GM19023 (cell line): Measurements from ENCODE around the gene CMTM7.

Source experiments
- ATAC-seq: cut with Tn5 transposase; IDR thresholded peaks from one replicate; pipeline ENCODE4 v1.9.1; 2021; ENCODE audit warnings: mild to moderate bottlenecking, moderate library complexity; ENCODE audit not compliant: unreplicated experiment

Gene CMTM7

GRCh38 chr3:32435911-32436815, 44.5 kb downstream of the CMTM7 start:
- ATAC-seq = no peak

DNA sequence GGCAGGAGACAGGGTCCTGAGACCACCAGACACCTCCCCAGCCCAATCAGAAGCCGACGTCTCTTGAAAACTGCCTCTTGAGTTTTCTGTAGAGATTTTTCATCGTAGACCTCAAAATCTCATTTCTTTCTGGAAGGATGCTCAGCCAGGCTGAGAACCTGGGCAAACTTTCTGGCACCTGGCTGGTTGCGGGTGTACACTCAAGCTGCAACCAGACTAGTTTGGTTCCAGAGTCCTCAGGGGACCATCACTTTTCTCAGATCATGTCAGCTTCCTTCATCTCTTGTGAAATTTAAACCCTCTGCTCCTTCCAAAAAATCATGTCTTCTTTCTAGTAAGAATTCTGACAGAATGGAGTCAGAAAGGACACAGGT, 45.1 kb downstream of the CMTM7 start:
- no peak for ATAC-seq

GRCh38 chr3:32437896-32438295, 46.2 kb downstream of the CMTM7 start:
- no peak for ATAC-seq

DNA sequence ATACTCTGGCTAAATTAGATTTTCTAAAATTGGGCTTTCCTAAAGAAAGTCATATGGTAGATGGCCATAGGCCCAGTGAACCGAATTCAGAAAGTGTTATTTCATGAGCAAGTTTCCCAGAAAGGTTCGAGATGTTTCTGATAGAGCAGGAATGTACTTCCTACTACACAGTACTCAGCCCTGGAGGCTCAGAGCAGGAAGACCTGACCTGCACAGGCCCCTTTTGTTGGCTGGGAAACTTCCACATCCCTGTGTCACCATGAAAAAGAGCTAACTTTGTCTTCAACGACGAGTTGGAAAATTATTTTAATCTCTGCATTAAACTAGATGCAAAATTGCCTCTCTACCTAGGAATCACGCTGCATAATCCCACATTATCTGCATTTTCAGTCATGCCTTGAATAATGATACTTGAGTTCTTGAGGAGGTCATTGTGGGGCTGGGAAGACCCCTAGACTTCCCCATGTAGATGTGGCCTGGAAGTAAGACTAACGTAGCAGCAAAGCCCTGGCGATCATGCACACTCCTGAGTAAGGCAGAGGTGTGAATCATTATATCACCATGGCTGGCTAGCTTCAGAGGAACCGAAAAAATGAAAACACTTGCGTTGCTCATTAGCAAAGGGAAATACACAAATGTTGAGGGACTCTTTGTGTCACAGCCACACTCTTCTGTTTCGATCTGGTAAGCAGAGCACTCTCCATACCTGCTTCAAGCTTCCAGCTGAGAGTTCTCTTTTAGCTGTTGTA, 47.1 kb downstream of the CMTM7 start:
- peak; percentile 92 for ATAC-seq

DNA sequence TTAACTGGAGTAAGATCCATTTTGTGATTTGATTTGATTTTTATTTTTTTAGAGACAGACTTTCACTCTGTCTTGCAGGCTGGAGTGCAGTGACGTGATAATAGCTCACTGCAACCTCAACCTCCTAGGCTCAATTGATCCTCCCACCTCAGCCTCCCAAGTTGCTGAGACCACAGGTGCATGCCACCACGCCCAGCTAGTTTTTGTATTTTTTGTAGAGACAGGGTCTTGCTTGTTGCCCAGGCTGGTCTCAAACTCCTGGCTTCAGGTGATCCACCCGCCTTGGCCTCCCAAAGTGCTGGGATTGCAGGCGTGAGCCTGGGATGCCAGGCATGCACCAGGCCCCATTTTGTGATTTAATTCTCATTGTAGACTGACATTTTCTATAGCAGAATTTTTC, 47.8 kb downstream of the CMTM7 start:
- peak; percentile 23 for ATAC-seq

DNA sequence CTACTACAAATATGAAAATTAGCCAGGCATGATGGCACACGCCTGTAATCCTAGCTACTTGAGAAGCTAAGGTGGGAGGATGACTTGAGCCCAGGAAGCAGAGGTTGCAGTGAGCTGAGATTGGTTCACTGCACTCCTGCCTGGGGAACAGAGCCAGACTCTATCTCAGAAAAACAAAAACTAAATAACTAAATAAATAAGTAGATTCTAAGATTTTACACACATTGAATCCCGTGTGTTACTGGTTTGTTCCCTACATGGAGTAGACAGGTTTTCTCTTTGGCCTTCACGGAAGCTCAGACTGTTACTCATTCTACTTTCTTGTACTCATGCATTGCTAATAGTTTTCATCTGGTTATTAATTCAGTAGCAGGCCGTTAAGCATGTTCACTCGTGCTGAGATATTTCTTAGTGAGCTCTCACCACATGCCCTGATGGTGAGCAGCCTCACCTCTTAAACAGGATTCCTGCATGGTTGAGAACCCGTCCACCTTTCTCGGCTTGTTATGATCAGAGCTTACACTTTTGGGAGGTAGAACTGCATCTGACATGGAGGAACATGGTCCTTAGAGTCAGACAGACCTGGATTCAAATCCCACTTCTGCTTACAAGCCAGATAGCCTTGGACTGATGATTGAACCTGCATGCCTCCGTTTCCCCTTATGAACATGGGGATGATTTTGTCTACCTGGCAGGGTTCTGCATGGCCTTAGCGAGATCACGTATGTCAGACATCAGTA, 49.1 kb downstream of the CMTM7 start:
- no peak for ATAC-seq

- ATAC-seq = no peak
These were observed 51.1 kb downstream of the CMTM7 start for GRCh38 chr3:32442766-32443165.

DNA sequence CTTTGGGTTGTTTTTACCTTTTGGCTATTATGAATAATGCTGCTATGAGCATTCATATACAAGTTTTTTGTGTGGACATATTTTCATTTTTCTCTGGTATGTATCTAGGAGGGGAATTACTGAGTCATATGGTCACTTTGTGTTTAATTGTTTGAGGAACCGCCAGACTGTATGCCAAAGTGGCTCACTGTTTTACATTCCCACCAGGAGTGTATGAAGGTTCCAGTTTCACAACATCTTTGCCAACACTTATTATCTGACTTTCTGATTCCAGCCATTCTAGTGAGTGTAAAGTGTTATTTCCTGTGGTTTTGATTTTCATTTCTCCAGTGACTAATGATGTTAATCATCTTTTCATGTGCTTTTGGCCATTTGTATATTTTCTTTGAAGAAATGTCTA, 51.8 kb downstream of the CMTM7 start:
- ATAC-seq = no peak

- ATAC-seq = no peak
These were observed 56.3 kb downstream of the CMTM7 start for GRCh38 chr3:32447865-32448400.

DNA sequence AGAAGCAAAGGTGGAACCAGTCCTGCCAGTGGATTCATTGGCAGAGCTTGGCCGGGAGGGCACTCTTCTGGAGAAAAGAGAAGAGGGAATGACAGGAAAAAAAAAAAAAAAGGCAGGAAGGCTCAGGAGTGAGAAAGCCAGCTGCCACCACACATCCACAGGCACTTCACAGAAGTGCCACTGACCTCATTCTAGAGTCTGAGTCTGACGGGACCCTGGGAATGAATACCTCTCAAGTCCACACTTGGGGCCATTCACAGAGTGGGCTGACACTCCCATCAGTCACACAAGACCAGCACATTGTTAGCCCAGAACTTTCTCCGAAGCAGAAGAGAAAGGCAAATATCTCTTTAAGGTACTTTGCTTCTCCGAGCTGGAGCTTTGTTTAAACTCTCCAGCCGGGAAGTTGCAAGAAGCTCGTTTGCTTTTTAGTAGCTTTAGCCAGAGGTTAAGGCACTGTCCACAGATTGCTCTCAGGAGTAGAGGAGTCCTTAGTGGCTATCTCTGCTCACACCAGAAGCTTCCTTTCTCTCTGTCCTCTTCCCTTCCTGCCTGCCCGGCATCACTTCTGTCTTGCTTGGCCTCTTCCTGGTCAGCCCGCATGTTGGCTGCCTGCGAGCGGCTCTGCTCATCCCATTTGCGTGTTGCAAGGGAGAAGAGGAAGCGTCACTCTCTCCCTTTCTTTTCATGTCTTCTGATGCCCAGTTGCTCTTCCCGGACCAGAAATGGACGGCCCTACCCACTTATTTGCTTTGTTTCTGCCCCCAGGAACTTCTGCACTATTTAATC, 57.2 kb downstream of the CMTM7 start:
- no peak for ATAC-seq

DNA sequence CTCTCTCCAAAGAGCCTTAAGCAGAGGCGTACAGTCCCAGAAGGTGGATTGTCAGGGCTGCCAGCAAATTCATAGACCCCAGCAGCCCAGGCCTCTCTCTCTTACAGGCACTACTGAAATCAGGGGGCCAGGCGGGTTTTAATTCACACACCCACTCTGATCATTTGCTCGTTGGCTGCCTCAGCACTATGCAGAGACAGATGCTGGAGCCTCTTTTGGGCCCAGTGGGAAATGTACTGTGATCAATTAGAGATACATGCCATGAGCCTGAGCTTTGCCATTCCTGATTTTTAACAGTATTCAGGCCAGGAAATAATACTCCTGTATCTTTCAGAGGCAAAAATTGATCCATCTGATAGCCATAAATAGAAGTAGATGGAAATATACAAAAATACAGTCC, 58.0 kb downstream of the CMTM7 start:
- ATAC-seq = no peak

- ATAC-seq = no peak
These were observed 58.8 kb downstream of the CMTM7 start for GRCh38 chr3:32450426-32450825.

DNA sequence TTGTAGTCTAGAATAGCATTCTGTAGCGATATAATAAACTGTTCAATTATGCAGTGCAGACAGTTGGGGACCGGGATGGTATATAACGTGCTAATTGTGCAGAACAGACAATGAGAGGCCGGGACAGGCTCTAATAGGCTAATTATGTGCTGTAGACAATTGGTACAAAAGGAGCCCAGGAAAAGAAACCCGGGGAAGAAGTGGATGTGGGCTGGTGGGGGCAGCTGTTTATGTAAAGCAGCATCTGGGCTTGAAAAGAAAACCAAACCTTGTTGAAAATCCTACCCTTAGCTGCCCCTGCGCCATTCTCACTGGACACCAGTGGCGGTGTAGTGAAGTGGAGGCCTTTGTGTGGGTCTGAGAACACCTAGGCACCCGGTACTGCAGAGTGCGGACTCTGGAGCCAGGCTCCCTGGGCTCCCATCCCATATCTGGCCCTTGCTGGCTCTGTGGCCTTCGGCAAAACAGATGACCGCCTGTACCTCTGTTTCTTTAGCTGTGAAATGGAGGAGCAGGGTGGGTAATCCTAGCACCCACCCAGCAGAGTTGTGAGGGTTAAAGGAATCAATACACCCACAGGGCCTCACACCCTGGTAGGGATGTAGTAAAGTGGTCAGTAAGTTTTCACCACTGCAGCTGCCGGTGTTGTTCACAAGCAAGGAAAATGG, 59.5 kb downstream of the CMTM7 start:
- no peak for ATAC-seq

- ATAC-seq = no peak
These were observed 60.4 kb downstream of the CMTM7 start for GRCh38 chr3:32452009-32452408.

- ATAC-seq = no peak
These were observed 61.7 kb downstream of the CMTM7 start for GRCh38 chr3:32453346-32453745.

- ATAC-seq = no peak
These were observed 62.5 kb downstream of the CMTM7 start for GRCh38 chr3:32454111-32454510.

DNA sequence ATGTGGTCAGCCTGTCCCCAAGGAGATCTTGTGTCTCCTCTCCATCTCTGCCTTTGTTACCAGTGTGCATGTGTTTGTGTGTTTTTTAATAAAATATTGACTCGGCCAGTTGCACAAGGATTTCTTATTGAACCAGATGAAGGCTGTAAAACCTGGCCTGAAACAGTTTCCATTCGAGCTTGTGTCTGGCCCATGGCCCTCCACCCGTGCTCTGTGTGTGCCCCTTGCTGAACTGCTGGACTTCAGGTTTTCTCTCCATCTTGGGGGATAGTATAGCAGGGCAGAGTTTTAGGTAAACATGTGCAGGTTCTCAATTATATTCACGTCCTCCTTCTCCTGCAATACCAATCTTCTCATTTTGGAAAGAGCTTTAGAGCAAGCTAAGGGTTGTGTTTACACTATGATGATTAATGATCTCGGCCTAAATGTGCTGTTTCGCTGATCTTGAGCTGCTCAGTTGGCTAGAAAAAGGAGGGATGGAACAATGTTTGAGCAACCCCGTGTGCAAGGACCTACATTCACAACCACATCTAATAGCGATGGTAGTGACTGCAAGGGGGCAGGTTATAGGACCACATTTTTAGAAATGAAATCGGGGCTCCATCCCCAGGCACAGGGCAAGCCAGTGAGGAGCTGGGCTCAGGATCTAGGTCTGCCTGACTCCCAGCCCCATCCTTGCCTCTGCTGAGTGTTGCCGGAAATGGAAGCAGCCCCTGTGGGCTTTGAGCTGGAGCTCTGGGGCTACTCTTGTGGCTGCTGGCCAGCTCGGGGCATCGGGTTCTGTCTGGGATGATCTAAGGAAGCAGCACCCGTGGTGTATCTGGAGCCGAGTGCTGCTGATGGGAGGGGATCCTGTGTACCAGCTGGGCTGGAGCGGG, 63.3 kb downstream of the CMTM7 start:
- no peak for ATAC-seq

DNA sequence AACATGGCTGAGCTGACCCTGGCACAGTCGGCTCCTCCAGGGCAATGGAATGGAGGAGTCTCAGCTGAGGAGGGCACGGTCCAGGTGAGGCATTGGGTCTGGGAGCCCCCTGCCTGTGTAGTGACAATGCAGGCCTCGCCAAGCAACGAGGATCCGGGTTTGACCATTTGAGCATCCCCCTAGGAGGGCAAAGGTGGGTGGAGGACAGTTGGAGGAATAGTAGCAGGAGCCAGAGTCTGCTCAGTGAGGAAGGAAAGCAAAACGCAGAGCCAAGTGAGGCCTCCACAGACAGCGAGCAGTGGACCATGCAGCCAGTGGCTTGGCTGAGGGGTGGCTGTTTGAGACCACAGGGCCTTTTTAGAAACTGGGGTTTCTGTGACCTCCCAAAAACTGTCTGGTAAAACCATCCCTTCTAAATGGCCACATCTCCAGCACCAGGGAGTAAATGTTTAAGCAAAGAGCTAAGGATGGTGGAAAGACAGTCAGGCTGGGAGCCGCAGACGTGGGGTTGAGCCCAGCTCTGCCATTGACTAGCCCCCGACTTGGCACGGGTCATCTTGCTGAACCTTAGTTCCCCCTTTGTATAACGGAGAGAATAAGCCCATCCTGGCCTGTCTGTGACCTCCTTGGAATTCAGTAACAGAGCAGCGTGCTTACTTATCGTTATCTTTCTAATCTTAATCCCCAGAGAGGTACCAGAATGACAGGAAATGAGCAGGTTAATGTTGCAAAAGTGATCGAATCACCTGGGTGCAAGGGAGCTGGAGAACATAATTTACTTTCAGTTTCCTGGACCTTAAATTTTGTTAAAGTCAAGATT, 64.2 kb downstream of the CMTM7 start:
- ATAC-seq = no peak
